ENCODE data around the gene PPP2R1A.

Gene PPP2R1A

GRCh38 chr19:52230685-52231084 lies 40.8 kb downstream of the PPP2R1A start:
- Histone ChIP-seq H3K4me1 (ENCODE audit: control insufficient read depth, insufficient read depth, low read length) (no peaks in the 10 kb centered on the region), H3K4me3 (ENCODE audit: low read depth, low read length) (no peak overlapping the region), H3K36me3 (ENCODE audit: control insufficient read depth in 2 of 2, insufficient read depth in 1 of 2, low read length in 2 of 2) (peaks cover 26 to 33% of the 10 kb centered on the region in 2 experiments), H3K9me3 (ENCODE audit: control insufficient read depth, insufficient read depth, low read depth, low read length) (no peaks in the 10 kb centered on the region; the same call in 1 of the 2 replicates), H3K27ac (ENCODE audit: extremely low read depth, low read depth, low read length) (no peak overlapping the region)
- POLR2A ChIA-PET = interaction anchor here (1.8 kb wide), 1 partner anchor 41 kb away, joined by 5 read pairs; the partner anchor contains the start of gene PPP2R1A
- TF ChIP-seq ZNF704 (tag by site-specific recombination; IDR thresholded peaks at IDR 0.05) (no peak), MYNN (tag by site-specific recombination; IDR thresholded peaks at IDR 0.05; ENCODE audit: borderline replicate concordance) (no peak), ZNF747 (tag by site-specific recombination; IDR thresholded peaks at IDR 0.05) (no peak), ZBTB8A (tag by site-specific recombination; IDR thresholded peaks at IDR 0.05) (no peak), BCL11A (tag by site-specific recombination; IDR thresholded peaks at IDR 0.05; ENCODE audit: low read depth) (no peak), ZNF501 (tag by site-specific recombination; IDR thresholded peaks at IDR 0.05) (no peak), ZNF621 (tag by site-specific recombination; IDR thresholded peaks at IDR 0.05) (no peak), ZNF521 (tag by site-specific recombination; IDR thresholded peaks at IDR 0.05) (no peak), ZNF404 (tag by site-specific recombination; IDR thresholded peaks at IDR 0.05) (no peak), CTCF (tag by site-specific recombination; IDR thresholded peaks at IDR 0.05) (no peak), ZNF449 (tag by site-specific recombination; IDR thresholded peaks at IDR 0.05) (no peak), ZNF202 (tag by site-specific recombination; IDR thresholded peaks at IDR 0.05; ENCODE audit: borderline replicate concordance) (no peak), ZFHX2 (tag by site-specific recombination; conservative IDR thresholded peaks at IDR 0.05) (no peak), ZSCAN16 (tag by site-specific recombination; IDR thresholded peaks at IDR 0.05) (no peak), ZNF776 (tag by site-specific recombination; IDR thresholded peaks at IDR 0.05; ENCODE audit: borderline replicate concordance) (no peak), GLI4 (tag by site-specific recombination; IDR thresholded peaks at IDR 0.05) (no peak), ZBTB44 (tag by site-specific recombination; IDR thresholded peaks at IDR 0.05) (no peak)
- CTCF ChIA-PET = no interaction called here

GRCh38 chr19:52231154-52231910 lies 41.5 kb downstream of the PPP2R1A start:
- ChIA-PET POLR2A (interaction anchor here (1.8 kb wide), 1 partner anchor 42 kb away, joined by 5 read pairs; the partner anchor contains the start of gene PPP2R1A), CTCF (interaction anchor here (1.7 kb wide), 1 partner anchor 92 kb away, joined by 6 read pairs; the partner anchor contains the start of gene ZNF616)
- TF ChIP-seq MZF1 (tag by site-specific recombination; IDR thresholded peaks at IDR 0.05; ENCODE audit: borderline replicate concordance) = no peak
- no peak for TF ChIP-seq ZBTB10 (tag by site-specific recombination; IDR thresholded peaks at IDR 0.05)
- TF ChIP-seq KLF7 (tag by site-specific recombination; IDR thresholded peaks at IDR 0.05; ENCODE audit: borderline replicate concordance) = no peak
- TF ChIP-seq ZFP37 (tag by site-specific recombination; IDR thresholded peaks at IDR 0.05) = no peak
- TF ChIP-seq ZNF26 (tag by site-specific recombination; IDR thresholded peaks at IDR 0.05) = no peak
- no peak for TF ChIP-seq KLF9 (tag by site-specific recombination; IDR thresholded peaks at IDR 0.05; ENCODE audit: low read depth)
- TF ChIP-seq ZNF596 (tag by site-specific recombination; IDR thresholded peaks at IDR 0.05) = no peak
- TF ChIP-seq TRIM28 (IDR thresholded peaks at IDR 0.05; ENCODE audit: borderline replicate concordance, low read length) = no peak

More at GRCh38 chr19:52231154-52231910, 41.5 kb downstream of the PPP2R1A start:
- H3K9me3 ChIP-seq (ENCODE audit: control insufficient read depth, insufficient read depth, low read depth, low read length) = no peaks in the 10 kb centered on the region; the same call in 1 of the 2 replicates
- no peak overlapping the region for H3K27ac ChIP-seq (ENCODE audit: extremely low read depth, low read depth, low read length)
- H3K4me1 ChIP-seq (ENCODE audit: control insufficient read depth, insufficient read depth, low read length) = no peaks in the 10 kb centered on the region
- H3K4me3 ChIP-seq (ENCODE audit: low read depth, low read length) = no peak overlapping the region
- peaks cover 20 to 27% of the 10 kb centered on the region in 2 experiments for H3K36me3 ChIP-seq (ENCODE audit: control insufficient read depth in 2 of 2, insufficient read depth in 1 of 2, low read length in 2 of 2)
